Measurements from ENCODE around the gene LHPP. TPM values are rescaled to one million over a fixed set of nuclear protein-coding genes. Genes with fewer than 3 reads are reported as not detected.

LHPP gene
- total RNA-seq, 1 experiment from 2014 or later = 24.7 TPM

GRCh38 chr10:124624466-124624865 is 162.8 kb downstream of the LHPP start:
- ChIA-PET POLR2A (ENCODE audit: unreplicated experiment) (no interaction called here), CTCF (interaction anchor here (0.5 kb wide), 1 partner anchor 359 kb away, joined by 3 read pairs; no protein-coding TSS in a partner anchor)
- intact Hi-C loops (cut with micrococcal nuclease; ENCODE audit: unreplicated experiment) = no loop called here
- H2AFZ ChIP-seq = no peak overlapping the region
- H3K27me3 ChIP-seq (ENCODE audit: insufficient read depth, low read depth) = no peaks in the 10 kb centered on the region
- H3K9me2 ChIP-seq (ENCODE audit: insufficient read depth) = no peaks in the 10 kb centered on the region
- no peaks in the 10 kb centered on the region for H3K9me3 ChIP-seq (ENCODE audit: insufficient read depth, low read depth)
- DNase-seq = no peak
- no peaks in the 10 kb centered on the region for H3K36me3 ChIP-seq (ENCODE audit: low read depth)
- peaks cover 29% of the 10 kb centered on the region for H3K4me1 ChIP-seq (replicated peaks; ENCODE audit: insufficient read depth)
- peaks cover 13% of the 10 kb centered on the region; the same call in 1 of the 2 replicates for H3F3A ChIP-seq (ENCODE audit: insufficient read depth, low read depth)
- no peaks in the 10 kb centered on the region for H3K79me2 ChIP-seq (ENCODE audit: low read depth)
- TF ChIP-seq CTCF (conservative IDR thresholded peaks at IDR 0.05) = no peak
- TF ChIP-seq EZH2 (IDR thresholded peaks at IDR 0.05; ENCODE audit: low read depth) = no peak
- H4K20me1 ChIP-seq (ENCODE audit: insufficient read depth) = no peaks in the 10 kb centered on the region; the same call in 1 of the 2 replicates
- no peak overlapping the region for H3K4me3 ChIP-seq
- no TSS peak for BruUV-seq (replicated peaks)
- no peak overlapping the region for H3K27ac ChIP-seq
- no peak overlapping the region for H3K4me2 ChIP-seq

DNA sequence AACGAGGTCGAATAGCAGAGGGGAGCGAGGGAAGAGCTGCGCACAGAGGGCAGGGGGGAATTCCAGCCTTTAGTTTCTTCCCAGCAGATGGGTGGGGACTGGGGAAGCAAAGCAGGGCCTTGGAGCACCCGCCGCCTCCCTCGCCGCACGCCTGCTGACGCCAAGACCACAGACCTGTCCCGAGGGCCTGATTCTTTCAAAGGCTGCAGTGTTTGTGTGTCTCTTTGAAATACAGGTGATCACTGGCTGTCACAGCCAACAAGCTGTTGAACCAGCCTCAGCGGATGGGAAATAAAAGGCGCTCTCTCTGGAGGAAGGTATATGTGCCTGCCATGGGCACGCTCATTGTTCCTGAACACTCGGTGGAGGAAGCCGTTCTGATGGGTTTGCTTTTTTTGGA is 163.3 kb downstream of the LHPP start:
- no peak overlapping the region for H3K27ac ChIP-seq

GRCh38 chr10:124625831-124626238 is 164.2 kb downstream of the LHPP start:
- H3K9me2 ChIP-seq (ENCODE audit: insufficient read depth) = no peaks in the 10 kb centered on the region
- H3K36me3 ChIP-seq (ENCODE audit: low read depth) = no peaks in the 10 kb centered on the region
- peaks cover 13% of the 10 kb centered on the region; the same call in 1 of the 2 replicates for H3F3A ChIP-seq (ENCODE audit: insufficient read depth, low read depth)
- no peak overlapping the region for H3K27ac ChIP-seq
- no peaks in the 10 kb centered on the region for H3K9me3 ChIP-seq (ENCODE audit: insufficient read depth, low read depth)
- no peaks in the 10 kb centered on the region for H3K27me3 ChIP-seq (ENCODE audit: insufficient read depth, low read depth)
- DNase-seq = no peak
- peaks cover 29% of the 10 kb centered on the region for H3K4me1 ChIP-seq (replicated peaks; ENCODE audit: insufficient read depth)
- ChIA-PET POLR2A (ENCODE audit: unreplicated experiment) (no interaction called here), CTCF (no interaction called here)
- H3K4me3 ChIP-seq = no peak overlapping the region
- H4K20me1 ChIP-seq (ENCODE audit: insufficient read depth) = no peaks in the 10 kb centered on the region; the same call in 1 of the 2 replicates
- H2AFZ ChIP-seq = no peak overlapping the region
- H3K79me2 ChIP-seq (ENCODE audit: low read depth) = no peaks in the 10 kb centered on the region
- intact Hi-C loops (cut with micrococcal nuclease; ENCODE audit: unreplicated experiment) = loop anchor here (2.0 to 5.0 kb wide), 2 partner anchors 93 to 116 kb away; partner anchors contain the start of gene FAM53B
- TF ChIP-seq CTCF (conservative IDR thresholded peaks at IDR 0.05) (no peak), EZH2 (IDR thresholded peaks at IDR 0.05; ENCODE audit: low read depth) (no peak)
- BruUV-seq (replicated peaks) = no TSS peak
- H3K4me2 ChIP-seq = no peak overlapping the region

More for the DNA sequence above, 163.3 kb downstream of the LHPP start:
- no peaks in the 10 kb centered on the region; the same call in 1 of the 2 replicates for H4K20me1 ChIP-seq (ENCODE audit: insufficient read depth)
- no peak for DNase-seq
- peaks cover 29% of the 10 kb centered on the region for H3K4me1 ChIP-seq (replicated peaks; ENCODE audit: insufficient read depth)
- no peak overlapping the region for H3K4me3 ChIP-seq
- H2AFZ ChIP-seq = no peak overlapping the region
- H3K27me3 ChIP-seq (ENCODE audit: insufficient read depth, low read depth) = no peaks in the 10 kb centered on the region
- ChIA-PET POLR2A (ENCODE audit: unreplicated experiment) (no interaction called here), CTCF (no interaction called here)
- no peaks in the 10 kb centered on the region for H3K9me3 ChIP-seq (ENCODE audit: insufficient read depth, low read depth)
- no peak overlapping the region for H3K4me2 ChIP-seq
- no peaks in the 10 kb centered on the region for H3K9me2 ChIP-seq (ENCODE audit: insufficient read depth)
- TF ChIP-seq EZH2 (IDR thresholded peaks at IDR 0.05; ENCODE audit: low read depth) = no peak
- no peak for TF ChIP-seq CTCF (conservative IDR thresholded peaks at IDR 0.05)
- no TSS peak for BruUV-seq (replicated peaks)
- H3K79me2 ChIP-seq (ENCODE audit: low read depth) = no peaks in the 10 kb centered on the region
- intact Hi-C loops (cut with micrococcal nuclease; ENCODE audit: unreplicated experiment) = loop anchor here (5.0 kb wide), 1 partner anchor 117 kb away; the partner anchor contains the start of gene FAM53B
- no peaks in the 10 kb centered on the region for H3K36me3 ChIP-seq (ENCODE audit: low read depth)
- peaks cover 13% of the 10 kb centered on the region; the same call in 1 of the 2 replicates for H3F3A ChIP-seq (ENCODE audit: insufficient read depth, low read depth)
